BE2C (cell line): ENCODE data around the gene LASP1NB.
"Not testable (repeated sequence)": the region's sequence is repeated elsewhere in the genome, so short reads cannot be mapped to it uniquely, and the experiment has no call there.

Experiments
- DNase-seq: peaks from one replicate; pipeline ENCODE4 v3.0.0-alpha.2; 2020
- H3K27me3 ChIP-seq: fragments of 250-450 bp; sonication (Bioruptor Pico); 2 replicates; pipeline ENCODE4 v1.5.1; 2020; ENCODE audit warnings: mild to moderate bottlenecking
- H3K36me3 ChIP-seq: fragments of 250-450 bp; sonication (Bioruptor Pico); 2 replicates; pipeline ENCODE4 v1.5.1; 2020; ENCODE audit warnings: mild to moderate bottlenecking
- H3K4me1 ChIP-seq: fragments of 250-450 bp; sonication (Bioruptor Pico); 2 replicates; pipeline ENCODE4 v1.5.1; 2020
- H3K4me3 ChIP-seq: 2 replicates; pipeline ENCODE4 v1.5.1; 2011; ENCODE audit warnings: low read depth, low read length
- H3K9me3 ChIP-seq: fragments of 250-450 bp; sonication (Bioruptor Pico); 2 replicates; pipeline ENCODE4 v1.5.1; 2020
- CTCF ChIP-seq: IDR thresholded peaks from 2 replicates; pipeline ENCODE4 v1.5.1; 2012; ENCODE audit warnings: mild to moderate bottlenecking, low read depth, low read length

LASP1NB gene

GRCh38 chr17:38970804-38971203 lies 45.4 kb downstream of the LASP1NB start:
- Histone ChIP-seq H3K4me1 (no peaks in the 10 kb centered on the region), H3K4me3 (no peak overlapping the region), H3K36me3 (no peaks in the 10 kb centered on the region), H3K9me3 (no peaks in the 10 kb centered on the region), H3K27me3 (no peaks in the 10 kb centered on the region)
- TF ChIP-seq CTCF = 0 out of 2 replicates have a peak, but pooled peaks have one; percentile 5
- no peak for DNase-seq

- not testable (repeated sequence) for H3K36me3 ChIP-seq
Measured at GRCh38 chr17:38976187-38976551, 50.8 kb downstream of the LASP1NB start.

GRCh38 chr17:38978180-38978579 lies 52.8 kb downstream of the LASP1NB start:
- H3K27me3 ChIP-seq = no peaks in the 10 kb centered on the region
- H3K36me3 ChIP-seq = no peaks in the 10 kb centered on the region
- no peak overlapping the region for H3K4me3 ChIP-seq
- TF ChIP-seq CTCF = no peak
- DNase-seq = no peak
- H3K9me3 ChIP-seq = no peaks in the 10 kb centered on the region
- peaks cover 3% of the 10 kb centered on the region; the same call in 1 of the 2 replicates for H3K4me1 ChIP-seq

More at GRCh38 chr17:38976187-38976551, 50.8 kb downstream of the LASP1NB start:
- H3K27me3 ChIP-seq, H3K9me3 ChIP-seq, H3K4me1 ChIP-seq, H3K4me3 ChIP-seq, DNase-seq: not testable (repeated sequence)
